ENCODE measurements around the gene MFRP. TPM values are rescaled to one million over a fixed set of nuclear protein-coding genes. Genes with fewer than 3 reads are reported as not detected.

MFRP gene
- total and polyA plus RNA-seq, 2 donors (not counting 1 experiment from before 2014, with no cell fraction given): not detected

- Histone ChIP-seq H3K36me3 (ENCODE audit: control insufficient read depth, insufficient read depth, low read length) (no peaks in the 10 kb centered on the region), H3K9me3 (ENCODE audit: control insufficient read depth, insufficient read depth, low read depth, low read length) (no peaks in the 10 kb centered on the region), H3K4me1 (ENCODE audit: control insufficient read depth, extremely low read depth, insufficient read depth, low read length) (peaks cover 14% of the 10 kb centered on the region), H3K79me2 (ENCODE audit: control insufficient read depth, insufficient read depth, low read length) (no peaks in the 10 kb centered on the region), H3K4me2 (ENCODE audit: extremely low read depth, insufficient read depth, low read length) (no peak overlapping the region), H3K27ac (ENCODE audit: insufficient read depth, low read length) (no peak overlapping the region), H3K4me3 (replicated peaks in 1 of 4; ENCODE audit: control extremely low read depth in 1 of 4, insufficient read depth in 1 of 4, low read depth in 3 of 4, low read length in 4 of 4) (no peak overlapping the region), H4K20me1 (ENCODE audit: control insufficient read depth, extremely low read depth, insufficient read depth, low read length) (no peaks in the 10 kb centered on the region), H2AFZ (ENCODE audit: low read length) (no peak overlapping the region), H3K9ac (ENCODE audit: insufficient read depth, low read length) (no peak overlapping the region), H3K27me3 (ENCODE audit: control insufficient read depth, insufficient read depth, low read length) (peaks cover 16% of the 10 kb centered on the region)
- TF ChIP-seq EZH2 (IDR thresholded peaks at IDR 0.05; ENCODE audit: low read length, missing control alignments) (no peak), CTCF (conservative IDR thresholded peaks at IDR 0.05 in 1 of 2, IDR thresholded peaks at IDR 0.05 in 1 of 2; ENCODE audit: low read depth in 1 of 2, low read length in 2 of 2) (no peak)
- DNase-seq (ENCODE audit: low read depth in 2 of 2): no peak
Observed at GRCh38 chr11:119342362-119343130, 4.0 kb downstream of the MFRP start.

GRCh38 chr11:119342023-119342300 lies 4.5 kb downstream of the MFRP start:
- Histone ChIP-seq H3K27ac (ENCODE audit: insufficient read depth, low read length) (no peak overlapping the region), H3K4me3 (replicated peaks in 1 of 4; ENCODE audit: control extremely low read depth in 1 of 4, insufficient read depth in 1 of 4, low read depth in 3 of 4, low read length in 4 of 4) (no peak overlapping the region), H3K36me3 (ENCODE audit: control insufficient read depth, insufficient read depth, low read length) (no peaks in the 10 kb centered on the region), H3K9ac (ENCODE audit: insufficient read depth, low read length) (no peak overlapping the region), H3K27me3 (ENCODE audit: control insufficient read depth, insufficient read depth, low read length) (peaks cover 10% of the 10 kb centered on the region), H4K20me1 (ENCODE audit: control insufficient read depth, extremely low read depth, insufficient read depth, low read length) (no peaks in the 10 kb centered on the region), H3K4me2 (ENCODE audit: extremely low read depth, insufficient read depth, low read length) (no peak overlapping the region), H2AFZ (ENCODE audit: low read length) (no peak overlapping the region), H3K79me2 (ENCODE audit: control insufficient read depth, insufficient read depth, low read length) (no peaks in the 10 kb centered on the region), H3K4me1 (ENCODE audit: control insufficient read depth, extremely low read depth, insufficient read depth, low read length) (peaks cover 19% of the 10 kb centered on the region), H3K9me3 (ENCODE audit: control insufficient read depth, insufficient read depth, low read depth, low read length) (no peaks in the 10 kb centered on the region)
- TF ChIP-seq EZH2 (IDR thresholded peaks at IDR 0.05; ENCODE audit: low read length, missing control alignments): no peak
- TF ChIP-seq CTCF (conservative IDR thresholded peaks at IDR 0.05 in 1 of 2, IDR thresholded peaks at IDR 0.05 in 1 of 2; ENCODE audit: low read depth in 1 of 2, low read length in 2 of 2): no peak
- no peak for DNase-seq (ENCODE audit: low read depth in 2 of 2)

GRCh38 chr11:119341222-119342022 lies 5.1 kb downstream of the MFRP start:
- H3K4me2 ChIP-seq (ENCODE audit: extremely low read depth, insufficient read depth, low read length): peak overlapping the region; percentile 82

More at GRCh38 chr11:119341222-119342022, 5.1 kb downstream of the MFRP start:
- Histone ChIP-seq H3K4me1 (ENCODE audit: control insufficient read depth, extremely low read depth, insufficient read depth, low read length) (peaks cover 24% of the 10 kb centered on the region), H3K9ac (ENCODE audit: insufficient read depth, low read length) (no peak overlapping the region), H3K4me3 (replicated peaks in 1 of 4; ENCODE audit: control extremely low read depth in 1 of 4, insufficient read depth in 1 of 4, low read depth in 3 of 4, low read length in 4 of 4) (peak overlapping the region in 3 of 4 experiments; percentile 25 to 70 (median 44)), H3K79me2 (ENCODE audit: control insufficient read depth, insufficient read depth, low read length) (no peaks in the 10 kb centered on the region), H3K36me3 (ENCODE audit: control insufficient read depth, insufficient read depth, low read length) (no peaks in the 10 kb centered on the region), H3K27ac (ENCODE audit: insufficient read depth, low read length) (no peak overlapping the region), H2AFZ (ENCODE audit: low read length) (no peak overlapping the region), H3K9me3 (ENCODE audit: control insufficient read depth, insufficient read depth, low read depth, low read length) (no peaks in the 10 kb centered on the region), H3K27me3 (ENCODE audit: control insufficient read depth, insufficient read depth, low read length) (peaks cover 10% of the 10 kb centered on the region), H4K20me1 (ENCODE audit: control insufficient read depth, extremely low read depth, insufficient read depth, low read length) (no peaks in the 10 kb centered on the region)
- no peak for TF ChIP-seq EZH2 (IDR thresholded peaks at IDR 0.05; ENCODE audit: low read length, missing control alignments)
- TF ChIP-seq CTCF (conservative IDR thresholded peaks at IDR 0.05 in 1 of 2, IDR thresholded peaks at IDR 0.05 in 1 of 2; ENCODE audit: low read depth in 1 of 2, low read length in 2 of 2): no peak
- no peak for DNase-seq (ENCODE audit: low read depth in 2 of 2)
